ENCODE data around the gene SRSF11. TPM values are rescaled to one million over a fixed set of nuclear protein-coding genes. Genes with fewer than 3 reads are reported as not detected.

SRSF11 gene
- total and polyA plus RNA-seq, 2 of the 4 experiments (the other 2 are of a cell fraction) = 94.5 to 149 TPM

DNA sequence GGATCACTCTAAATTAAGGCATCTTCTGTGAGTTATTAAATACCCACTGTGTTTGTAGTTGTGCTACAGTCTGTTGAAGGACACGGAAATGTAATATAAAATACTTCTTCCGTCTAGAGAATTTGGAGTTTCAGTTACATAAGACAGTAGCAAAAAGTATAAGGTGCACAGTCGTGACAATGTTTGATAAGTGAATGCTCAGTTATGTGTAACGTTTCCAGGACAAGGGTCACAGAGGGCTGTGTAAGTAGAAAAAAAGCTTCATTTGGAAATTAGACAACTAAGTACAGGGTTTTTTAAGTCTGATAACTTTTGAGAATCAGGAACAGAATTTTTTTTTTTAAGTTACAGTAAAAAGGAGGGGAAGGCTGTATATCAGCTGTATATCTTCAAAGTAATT is 27.5 kb downstream of the SRSF11 start:
- Histone ChIP-seq H3K79me1 (ENCODE audit: low read depth in 1 of 2, low read length in 2 of 2) (peaks cover 4 to 7% of the 10 kb centered on the region in 2 experiments; a peak in 2 of 4 replicates), H2BK120ac (ENCODE audit: low read depth, low read length) (no peak overlapping the region), H3K23ac (ENCODE audit: low read depth, low read length) (no peak overlapping the region), H3K36me3 (ENCODE audit: control insufficient read depth, insufficient read depth, low read length) (peaks cover 42% of the 10 kb centered on the region), H2BK15ac (ENCODE audit: low read depth, low read length) (no peak overlapping the region), H3K18ac (ENCODE audit: low read depth, low read length) (no peak overlapping the region), H3K4me3 (ENCODE audit: insufficient read depth, low read depth, low read length) (no peak overlapping the region), H3K14ac (replicated peaks; ENCODE audit: low read depth, low read length) (no peak overlapping the region), H3K27ac (ENCODE audit: insufficient read depth, low read length) (no peak overlapping the region), H2AK9ac (replicated peaks; ENCODE audit: low read depth, low read length, poor library complexity) (no peak overlapping the region), H3K9me1 (ENCODE audit: insufficient read depth, low read length) (no peaks in the 10 kb centered on the region), H3K9me3 (ENCODE audit: control insufficient read depth, insufficient read depth, low read length) (no peaks in the 10 kb centered on the region), H3K27me3 (ENCODE audit: control insufficient read depth, insufficient read depth, low read length) (no peaks in the 10 kb centered on the region), H3K56ac (ENCODE audit: extremely low read depth, insufficient read depth, low read length) (no peak overlapping the region), H4K20me1 (ENCODE audit: insufficient read depth, low read length) (no peaks in the 10 kb centered on the region; the same call in 1 of the 2 replicates), H4K5ac (ENCODE audit: low read depth, low read length) (no peak overlapping the region), H3K4ac (ENCODE audit: low read depth, low read length) (no peak overlapping the region), H2BK20ac (ENCODE audit: low read depth, low read length) (no peak overlapping the region), H3K4me2 (ENCODE audit: low read depth, low read length) (no peak overlapping the region), H3K4me1 (ENCODE audit: control insufficient read depth, insufficient read depth, low read length) (no peaks in the 10 kb centered on the region), H2AK5ac (ENCODE audit: low read depth, low read length) (no peak overlapping the region), H2AFZ (replicated peaks; ENCODE audit: low read length, poor library complexity) (no peak overlapping the region), H4K91ac (ENCODE audit: insufficient read depth, low read depth, low read length) (no peak overlapping the region), H4K8ac (ENCODE audit: low read depth in 2 of 2, low read length in 2 of 2) (no peak overlapping the region), H2BK5ac (ENCODE audit: low read depth, low read length, poor library complexity, severe bottlenecking) (no peak overlapping the region), H3K9ac (ENCODE audit: low read depth, low read length) (no peak overlapping the region)
- POLR2A ChIA-PET (ENCODE audit: unreplicated experiment) = interaction anchor here (0.7 kb wide), 1 partner anchor 164 kb away, joined by 4 read pairs; no protein-coding TSS in a partner anchor
- dilution Hi-C loops (cut with HindIII; ENCODE audit: low sequenced_read_pairs, unreplicated experiment) (no loop called here), in situ Hi-C loops (cut with MboI; ENCODE audit: low sequenced_read_pairs) (loop anchor here (10.0 kb wide), 1 partner anchor 806 kb away; no protein-coding TSS in a partner anchor), intact Hi-C loops (cut with micrococcal nuclease) (no loop called here)
- no peak for TF ChIP-seq MAFK (IDR thresholded peaks at IDR 0.05; ENCODE audit: low read depth, low read length)
- TF ChIP-seq SMC3 (IDR thresholded peaks at IDR 0.05; ENCODE audit: low read depth, low read length) = no peak
- TF ChIP-seq MAZ (IDR thresholded peaks at IDR 0.05; ENCODE audit: borderline replicate concordance, low read depth, low read length) = no peak
- TF ChIP-seq POLR2A (IDR thresholded peaks at IDR 0.05; ENCODE audit: low read depth, low read length) = no peak
- TF ChIP-seq RCOR1 (IDR thresholded peaks at IDR 0.05; ENCODE audit: insufficient replicate concordance, low read length) = no peak
- TF ChIP-seq, protein P1, sequence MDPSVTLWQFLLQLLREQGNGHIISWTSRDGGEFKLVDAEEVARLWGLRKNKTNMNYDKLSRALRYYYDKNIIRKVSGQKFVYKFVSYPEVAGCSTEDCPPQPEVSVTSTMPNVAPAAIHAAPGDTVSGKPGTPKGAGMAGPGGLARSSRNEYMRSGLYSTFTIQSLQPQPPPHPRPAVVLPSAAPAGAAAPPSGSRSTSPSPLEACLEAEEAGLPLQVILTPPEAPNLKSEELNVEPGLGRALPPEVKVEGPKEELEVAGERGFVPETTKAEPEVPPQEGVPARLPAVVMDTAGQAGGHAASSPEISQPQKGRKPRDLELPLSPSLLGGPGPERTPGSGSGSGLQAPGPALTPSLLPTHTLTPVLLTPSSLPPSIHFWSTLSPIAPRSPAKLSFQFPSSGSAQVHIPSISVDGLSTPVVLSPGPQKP (IDR thresholded peaks at IDR 0.05; ENCODE audit: borderline replicate concordance, low read depth, low read length) = no peak
- no peak for TF ChIP-seq CEBPB (IDR thresholded peaks at IDR 0.05; ENCODE audit: low read depth, low read length)
- no peak for TF ChIP-seq FOS (IDR thresholded peaks at IDR 0.05; ENCODE audit: low read depth, low read length)
- no peak for TF ChIP-seq BHLHE40 (IDR thresholded peaks at IDR 0.05; ENCODE audit: low read depth, low read length)
- no peak for TF ChIP-seq CHD1 (IDR thresholded peaks at IDR 0.05; ENCODE audit: low read depth, low read length)
- TF ChIP-seq RFX5 (IDR thresholded peaks at IDR 0.05; ENCODE audit: low read depth, low read length) = no peak
- TF ChIP-seq, protein P2, sequence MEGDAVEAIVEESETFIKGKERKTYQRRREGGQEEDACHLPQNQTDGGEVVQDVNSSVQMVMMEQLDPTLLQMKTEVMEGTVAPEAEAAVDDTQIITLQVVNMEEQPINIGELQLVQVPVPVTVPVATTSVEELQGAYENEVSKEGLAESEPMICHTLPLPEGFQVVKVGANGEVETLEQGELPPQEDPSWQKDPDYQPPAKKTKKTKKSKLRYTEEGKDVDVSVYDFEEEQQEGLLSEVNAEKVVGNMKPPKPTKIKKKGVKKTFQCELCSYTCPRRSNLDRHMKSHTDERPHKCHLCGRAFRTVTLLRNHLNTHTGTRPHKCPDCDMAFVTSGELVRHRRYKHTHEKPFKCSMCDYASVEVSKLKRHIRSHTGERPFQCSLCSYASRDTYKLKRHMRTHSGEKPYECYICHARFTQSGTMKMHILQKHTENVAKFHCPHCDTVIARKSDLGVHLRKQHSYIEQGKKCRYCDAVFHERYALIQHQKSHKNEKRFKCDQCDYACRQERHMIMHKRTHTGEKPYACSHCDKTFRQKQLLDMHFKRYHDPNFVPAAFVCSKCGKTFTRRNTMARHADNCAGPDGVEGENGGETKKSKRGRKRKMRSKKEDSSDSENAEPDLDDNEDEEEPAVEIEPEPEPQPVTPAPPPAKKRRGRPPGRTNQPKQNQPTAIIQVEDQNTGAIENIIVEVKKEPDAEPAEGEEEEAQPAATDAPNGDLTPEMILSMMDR (conservative IDR thresholded peaks at IDR 0.05; ENCODE audit: low read depth, low read length) = no peak
- no peak for TF ChIP-seq MXI1 (IDR thresholded peaks at IDR 0.05; ENCODE audit: borderline replicate concordance, low read depth, low read length)
- TF ChIP-seq, protein P3, sequence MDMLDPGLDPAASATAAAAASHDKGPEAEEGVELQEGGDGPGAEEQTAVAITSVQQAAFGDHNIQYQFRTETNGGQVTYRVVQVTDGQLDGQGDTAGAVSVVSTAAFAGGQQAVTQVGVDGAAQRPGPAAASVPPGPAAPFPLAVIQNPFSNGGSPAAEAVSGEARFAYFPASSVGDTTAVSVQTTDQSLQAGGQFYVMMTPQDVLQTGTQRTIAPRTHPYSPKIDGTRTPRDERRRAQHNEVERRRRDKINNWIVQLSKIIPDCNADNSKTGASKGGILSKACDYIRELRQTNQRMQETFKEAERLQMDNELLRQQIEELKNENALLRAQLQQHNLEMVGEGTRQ (IDR thresholded peaks at IDR 0.05; ENCODE audit: low read depth, low read length) = no peak
- no peak for TF ChIP-seq RAD21 (IDR thresholded peaks at IDR 0.05; ENCODE audit: low read length)
- no peak for TF ChIP-seq NFE2L2 (IDR thresholded peaks at IDR 0.05; ENCODE audit: low read depth, low read length)
- CTCF ChIA-PET = no interaction called here
- WGBS, 2 experiments (ENCODE audit: extremely low coverage in 2 of 2, insufficient read length in 1 of 2) = 87% methylated on average over 4 of the region's 4 CpGs; no CpG with 5 or more reads in 1 of the 2 experiments
- no TSS peak for BruUV-seq (replicated peaks)
- DNase-seq = no peak
- ATAC-seq (ENCODE audit: low read depth) = no peak
